HTR-8/SVneo (cell line): ENCODE measurements around the gene ORAI1.
"Not testable (repeated sequence)": the region's sequence is repeated elsewhere in the genome, so short reads cannot be mapped to it uniquely, and the experiment has no call there.

Source experiments
- DNase-seq: peaks from one replicate; pipeline ENCODE4 v3.0.0; 2011; ENCODE audit warnings: low spot score, mixed read lengths; ENCODE audit not compliant: insufficient read length
- FAIRE-seq: peaks from 2 replicates; lab custom pipeline; 2011; peaks lifted over from hg19 to GRCh38; lab: Jason Lieb, UNC

ORAI1 gene

DNA sequence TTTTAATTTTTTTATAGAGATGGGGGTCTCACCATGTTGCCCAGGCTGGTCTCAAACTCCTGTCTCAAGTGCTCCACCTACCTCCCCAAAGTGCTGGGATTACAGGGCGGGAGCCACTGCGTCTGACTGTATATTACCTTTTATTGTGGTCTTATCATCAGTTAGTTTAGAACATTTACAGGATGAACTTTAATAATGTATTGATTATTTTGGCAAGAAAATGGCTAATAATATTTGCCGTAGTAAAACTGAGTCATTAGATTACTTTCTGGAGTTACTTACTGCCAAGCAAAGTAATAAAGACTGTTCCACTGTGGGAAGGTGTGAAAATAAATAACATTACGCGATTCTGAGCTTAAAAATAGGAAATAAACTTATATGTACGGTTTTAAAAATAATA, 23.6 kb upstream of the ORAI1 start:
- DNase-seq (no peak), FAIRE-seq (no peak)

DNA sequence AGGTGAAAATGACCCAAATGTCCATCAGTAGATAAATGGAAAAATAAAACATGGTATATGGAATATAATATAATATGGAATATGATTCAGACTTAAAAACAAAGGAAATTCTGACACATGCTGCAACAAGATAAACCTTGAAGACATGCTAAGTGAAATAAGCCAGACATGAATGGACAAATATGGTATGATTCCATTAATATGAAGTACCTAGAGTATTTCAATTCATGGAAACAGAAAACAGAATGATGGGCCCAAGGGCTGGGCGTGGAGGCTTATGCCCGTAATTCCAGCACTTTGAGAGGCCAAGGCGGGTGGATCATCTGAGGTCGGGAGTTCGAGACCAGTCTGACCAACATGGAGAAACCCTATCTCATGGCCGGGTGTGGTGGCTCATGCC, 22.7 kb upstream of the ORAI1 start:
- DNase-seq: no peak
- no peak for FAIRE-seq

DNA sequence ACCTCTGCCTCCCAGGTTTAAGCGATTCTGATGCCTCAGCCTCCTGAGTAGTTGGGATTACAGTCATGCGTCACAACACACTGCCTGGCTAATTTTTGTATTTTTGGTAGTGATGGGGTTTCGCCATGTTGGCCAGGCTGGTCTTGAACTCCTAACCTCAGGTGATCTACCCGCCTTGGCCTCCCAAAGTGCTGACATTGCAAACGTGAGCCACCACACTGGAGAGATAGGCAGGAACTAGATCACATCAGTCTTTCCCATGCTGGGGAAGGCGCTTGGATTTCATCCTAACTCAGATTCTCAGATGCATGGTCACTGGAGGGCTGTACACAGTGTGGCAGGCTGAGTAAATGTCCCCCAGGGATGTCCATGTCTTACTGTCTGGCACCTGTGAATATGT, 18.0 kb upstream of the ORAI1 start:
- no peak for FAIRE-seq
- no peak for DNase-seq

DNA sequence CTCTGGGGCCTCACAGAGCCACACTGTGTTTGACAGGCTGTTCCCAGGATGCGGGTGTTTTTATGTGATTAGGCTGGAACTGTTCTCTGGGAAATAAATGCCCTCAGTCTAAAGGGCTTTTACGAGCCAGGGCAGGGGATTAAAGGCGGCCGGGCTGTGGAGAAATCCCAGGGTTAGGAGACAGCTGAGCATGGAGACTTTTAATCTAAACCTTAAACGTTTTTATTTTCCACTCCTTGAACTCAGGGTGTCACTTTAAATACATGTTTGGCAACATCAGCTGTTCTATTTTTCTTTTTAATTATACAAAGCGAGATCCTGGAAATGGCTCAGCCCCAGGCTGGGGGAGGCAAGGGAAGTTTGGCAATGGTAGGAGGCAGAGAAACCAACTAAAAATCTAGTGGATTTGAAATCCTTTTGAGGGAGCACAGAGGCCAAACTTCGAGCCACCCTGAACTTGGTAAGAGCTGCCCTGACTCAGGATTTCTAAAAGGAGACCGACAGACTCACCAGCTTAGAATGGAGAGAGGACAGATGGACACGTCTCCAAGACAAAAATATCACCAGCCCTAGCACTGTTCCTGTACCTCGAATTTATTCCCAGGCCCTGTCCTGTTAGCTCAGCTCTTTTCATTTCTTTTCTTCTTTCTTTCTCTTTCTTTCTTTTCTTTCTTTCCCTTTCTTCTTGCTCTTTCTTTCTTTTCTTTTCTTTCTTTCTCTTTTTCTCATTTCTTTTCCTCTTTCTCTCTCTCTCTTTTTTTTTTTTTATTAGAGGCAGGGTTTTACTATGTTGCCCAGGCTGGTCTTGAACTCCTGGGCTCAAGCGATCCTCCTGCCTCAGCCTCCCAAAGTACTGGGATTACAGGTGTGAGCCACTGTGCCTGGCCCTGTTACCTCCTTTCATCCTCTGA, 15.8 kb upstream of the ORAI1 start:
- no peak for DNase-seq

DNA sequence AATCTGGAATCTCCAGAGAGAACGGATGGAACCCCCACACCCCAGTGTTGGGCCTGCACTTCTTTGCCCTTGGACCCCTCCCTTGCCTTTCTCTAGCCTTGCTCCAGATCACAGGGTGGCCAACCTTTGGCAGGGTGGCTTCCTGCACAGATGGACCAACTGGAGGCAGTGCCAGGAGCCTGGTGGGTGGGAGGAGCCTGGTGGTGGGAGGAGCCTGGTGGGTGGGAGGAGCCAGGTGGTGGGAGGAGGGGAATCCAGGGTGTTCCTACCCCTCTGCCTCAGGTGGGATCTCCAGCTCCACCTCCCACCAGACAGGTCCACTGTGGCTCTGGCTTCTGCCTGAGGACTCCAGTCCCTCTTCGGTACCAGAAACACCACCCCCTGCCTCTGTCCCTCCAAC, 15.0 kb upstream of the ORAI1 start:
- FAIRE-seq (no peak), DNase-seq (no peak)

More for the DNA sequence above, 15.8 kb upstream of the ORAI1 start:
- no peak for FAIRE-seq

DNA sequence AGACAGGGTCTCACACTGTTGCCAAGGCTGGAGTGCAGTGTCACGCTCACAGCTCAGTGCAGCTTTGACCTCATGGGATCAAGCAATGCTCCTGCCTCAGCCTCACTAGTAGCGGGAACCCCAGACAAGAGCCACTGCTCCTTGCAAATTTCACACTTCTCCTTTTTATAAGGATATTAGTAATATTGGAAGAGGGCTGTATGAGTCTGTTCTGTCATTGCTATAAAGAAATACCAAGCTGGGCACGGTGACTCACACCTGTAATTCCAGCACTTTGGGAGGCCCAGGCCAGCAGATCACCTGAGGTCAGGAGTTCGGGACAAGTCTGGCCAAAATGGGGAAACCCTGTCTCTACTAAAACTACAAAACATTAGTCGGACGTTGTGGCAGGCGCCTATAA, 12.9 kb upstream of the ORAI1 start:
- FAIRE-seq (no peak), DNase-seq (no peak)

DNA sequence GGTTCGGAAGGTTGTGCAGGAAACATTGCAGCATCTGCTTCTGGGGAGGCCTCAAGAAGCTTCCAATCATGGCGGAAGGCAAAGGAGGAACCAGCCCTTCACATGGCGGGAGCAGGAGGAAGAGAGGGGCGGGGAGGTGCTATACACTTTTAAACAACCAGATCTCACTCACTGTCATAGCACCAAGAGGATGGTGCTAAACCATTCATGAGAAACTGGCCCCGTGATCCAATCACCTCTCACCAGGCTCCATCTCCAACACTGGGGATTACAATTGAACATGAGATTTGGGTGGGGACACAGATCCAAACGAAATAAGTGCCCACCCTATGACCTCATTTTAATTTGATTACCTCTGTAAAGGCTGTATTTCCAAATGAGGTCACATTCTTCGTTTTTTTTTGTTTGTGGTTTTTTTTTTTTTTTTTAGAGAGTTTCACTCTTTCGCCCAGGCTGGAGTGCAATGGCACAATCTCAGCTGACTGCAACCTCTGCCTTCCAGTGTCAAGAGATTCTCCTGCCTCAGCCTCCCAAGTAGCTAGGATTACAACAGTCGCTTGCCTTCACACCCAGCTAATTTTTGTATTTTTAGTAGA, 11.4 kb upstream of the ORAI1 start:
- FAIRE-seq (no peak), DNase-seq (no peak)

DNA sequence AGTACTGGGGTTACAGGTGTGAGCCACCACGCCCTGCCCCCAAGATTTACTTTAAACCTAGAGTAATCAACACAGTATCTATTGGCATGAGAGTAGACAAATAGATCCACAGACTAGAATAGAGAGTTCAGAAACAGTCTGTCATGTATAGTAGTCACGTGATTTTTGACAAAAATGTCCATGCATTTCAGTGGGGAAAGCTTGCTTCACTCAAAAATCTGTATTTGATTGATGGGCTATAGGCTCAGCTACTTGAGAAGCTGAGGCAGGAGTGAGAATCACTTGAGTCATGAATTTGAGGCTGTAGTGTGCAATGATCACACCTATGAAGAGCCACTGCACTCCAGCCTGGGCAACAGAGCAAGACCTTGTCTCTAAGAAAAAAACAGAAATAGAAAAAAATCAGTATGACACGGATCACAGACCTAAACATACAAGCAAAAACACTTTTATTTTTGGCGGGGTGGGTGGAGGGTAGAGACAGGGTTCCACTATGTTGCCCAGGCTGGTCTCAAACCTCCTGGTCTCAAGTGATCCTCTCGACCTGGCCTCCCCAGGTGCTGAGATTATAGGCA, 7.6 kb upstream of the ORAI1 start:
- FAIRE-seq: no peak

DNA sequence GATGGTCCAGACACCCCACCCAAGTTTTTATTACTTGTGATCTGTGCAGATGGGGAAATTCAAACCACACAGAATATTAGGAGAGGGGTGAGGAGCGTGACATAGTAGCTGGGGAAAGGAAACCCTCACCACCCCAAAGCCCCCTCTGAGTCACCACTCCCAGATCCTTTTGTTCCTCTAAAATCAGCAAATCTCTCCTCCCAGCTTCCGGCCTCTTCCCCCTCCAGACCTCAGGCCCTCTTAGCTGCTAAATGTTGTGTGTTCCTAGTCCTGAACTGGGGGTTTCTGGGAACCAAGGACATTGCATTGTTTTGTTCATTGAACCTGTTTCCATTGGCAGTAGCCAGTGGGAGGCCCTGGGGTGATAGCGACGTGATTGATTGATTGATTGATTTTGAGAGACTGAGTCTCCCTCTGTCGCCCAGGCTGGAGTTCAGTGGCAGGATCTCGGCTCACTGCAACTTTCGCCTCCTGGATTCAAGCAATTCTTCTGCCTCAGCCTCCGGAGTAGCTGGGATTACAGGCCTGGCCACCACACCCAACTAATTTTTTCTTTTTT, 5.9 kb upstream of the ORAI1 start:
- FAIRE-seq: no peak
- DNase-seq: no peak

More for the DNA sequence above, 7.6 kb upstream of the ORAI1 start:
- no peak for DNase-seq

DNA sequence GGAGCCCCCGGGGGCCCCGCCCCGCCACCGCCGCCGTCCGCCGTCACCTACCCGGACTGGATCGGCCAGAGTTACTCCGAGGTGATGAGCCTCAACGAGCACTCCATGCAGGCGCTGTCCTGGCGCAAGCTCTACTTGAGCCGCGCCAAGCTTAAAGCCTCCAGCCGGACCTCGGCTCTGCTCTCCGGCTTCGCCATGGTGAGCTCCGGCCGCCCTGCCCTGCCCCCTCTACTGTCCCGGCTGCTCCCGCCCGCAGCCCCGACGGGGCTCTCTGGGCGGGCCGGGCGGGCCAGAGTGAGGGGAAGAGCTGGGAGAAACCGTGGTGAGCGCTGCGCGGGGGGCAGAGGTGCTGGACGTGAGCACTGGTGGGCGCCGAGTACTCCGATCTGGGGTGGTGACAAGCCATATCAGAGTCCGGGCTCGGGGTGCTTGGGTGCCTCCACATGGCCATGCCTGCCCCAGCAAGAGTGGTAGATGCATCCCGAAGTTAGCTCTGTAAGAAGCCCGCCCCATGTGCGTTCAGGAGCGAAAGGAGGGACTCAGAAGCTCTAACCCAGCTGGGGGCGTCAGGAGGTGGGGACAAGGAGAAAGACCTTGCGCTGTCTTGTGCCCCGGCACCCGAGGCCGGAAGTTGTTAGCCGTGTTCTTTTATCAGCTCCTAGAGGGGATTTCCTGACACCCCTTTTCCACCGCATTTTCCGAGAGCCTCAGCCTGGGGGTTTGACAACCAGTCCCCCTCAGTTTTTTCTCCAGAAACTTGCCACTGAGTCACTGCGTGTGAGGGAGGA, 717 bp downstream of the ORAI1 start:
- DNase-seq (peak; percentile 54), FAIRE-seq (no peak)

DNA sequence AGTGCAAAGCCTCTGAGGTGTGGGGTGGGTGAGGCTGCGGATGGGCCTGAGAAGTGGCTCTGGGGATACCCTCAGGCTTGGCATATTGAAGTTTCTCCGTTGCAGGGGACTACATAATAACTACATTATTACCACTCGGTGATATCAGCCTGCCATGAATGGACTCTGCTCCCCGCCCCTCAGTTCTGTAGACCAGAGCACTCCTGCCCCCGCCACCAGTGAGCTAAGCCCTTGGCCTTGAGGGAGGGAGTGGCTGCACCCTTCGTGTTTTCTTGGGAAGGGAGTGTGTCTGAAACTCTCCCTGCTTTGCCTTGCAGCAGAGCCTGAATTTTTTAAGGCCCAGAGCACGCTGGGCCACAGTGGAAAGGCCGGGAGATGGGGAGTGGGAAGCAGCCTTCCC, 1.7 kb downstream of the ORAI1 start:
- FAIRE-seq: no peak
- DNase-seq: no peak

DNA sequence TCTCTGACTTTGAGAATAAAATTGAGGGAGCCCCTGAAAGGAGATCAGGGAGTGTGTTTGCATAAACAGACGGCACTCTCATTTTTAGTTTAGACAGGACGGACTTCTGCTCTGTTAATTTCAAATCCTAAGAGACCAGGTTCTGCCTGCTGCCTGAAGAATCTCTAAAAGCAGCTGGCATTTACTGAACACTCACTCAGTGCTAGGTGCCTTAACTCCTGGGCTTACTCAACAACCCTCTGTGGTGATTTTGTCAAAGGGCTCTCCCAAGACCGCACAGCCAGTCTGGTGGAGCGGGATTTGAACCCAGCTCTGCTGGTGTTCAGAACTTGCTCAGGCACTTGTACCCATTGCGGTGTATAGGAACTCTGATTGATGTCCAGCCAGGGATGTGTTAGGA, 2.2 kb downstream of the ORAI1 start:
- FAIRE-seq: no peak

DNA sequence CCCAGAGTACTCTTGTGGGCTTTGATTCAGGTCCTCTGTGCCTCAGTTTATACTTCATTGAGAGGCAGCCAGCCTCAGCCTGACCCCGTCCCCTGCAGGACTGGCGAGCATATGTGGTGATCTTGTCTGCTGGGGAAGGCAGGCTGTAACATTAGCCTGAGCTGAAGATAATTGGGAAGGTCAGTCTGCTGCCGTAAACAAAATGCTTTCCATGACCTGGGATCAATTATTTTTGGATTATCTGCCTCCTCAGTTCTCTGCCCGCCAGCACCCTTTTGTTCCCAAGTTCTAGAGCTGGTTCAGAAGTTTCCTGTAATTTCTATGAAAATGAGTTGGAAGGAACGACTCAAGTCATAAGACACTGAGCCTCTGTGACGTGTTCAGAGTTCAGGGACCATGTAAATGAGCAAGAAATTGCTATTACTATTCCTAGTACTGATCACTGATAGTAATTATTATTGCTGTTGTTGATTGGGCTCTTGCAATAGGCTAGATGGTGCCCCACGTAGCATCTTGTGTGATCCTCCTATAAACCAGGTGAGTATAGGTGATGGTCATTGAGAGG, 4.5 kb downstream of the ORAI1 start:
- no peak for FAIRE-seq
- no peak for DNase-seq

More for the DNA sequence above, 2.2 kb downstream of the ORAI1 start:
- no peak for DNase-seq

DNA sequence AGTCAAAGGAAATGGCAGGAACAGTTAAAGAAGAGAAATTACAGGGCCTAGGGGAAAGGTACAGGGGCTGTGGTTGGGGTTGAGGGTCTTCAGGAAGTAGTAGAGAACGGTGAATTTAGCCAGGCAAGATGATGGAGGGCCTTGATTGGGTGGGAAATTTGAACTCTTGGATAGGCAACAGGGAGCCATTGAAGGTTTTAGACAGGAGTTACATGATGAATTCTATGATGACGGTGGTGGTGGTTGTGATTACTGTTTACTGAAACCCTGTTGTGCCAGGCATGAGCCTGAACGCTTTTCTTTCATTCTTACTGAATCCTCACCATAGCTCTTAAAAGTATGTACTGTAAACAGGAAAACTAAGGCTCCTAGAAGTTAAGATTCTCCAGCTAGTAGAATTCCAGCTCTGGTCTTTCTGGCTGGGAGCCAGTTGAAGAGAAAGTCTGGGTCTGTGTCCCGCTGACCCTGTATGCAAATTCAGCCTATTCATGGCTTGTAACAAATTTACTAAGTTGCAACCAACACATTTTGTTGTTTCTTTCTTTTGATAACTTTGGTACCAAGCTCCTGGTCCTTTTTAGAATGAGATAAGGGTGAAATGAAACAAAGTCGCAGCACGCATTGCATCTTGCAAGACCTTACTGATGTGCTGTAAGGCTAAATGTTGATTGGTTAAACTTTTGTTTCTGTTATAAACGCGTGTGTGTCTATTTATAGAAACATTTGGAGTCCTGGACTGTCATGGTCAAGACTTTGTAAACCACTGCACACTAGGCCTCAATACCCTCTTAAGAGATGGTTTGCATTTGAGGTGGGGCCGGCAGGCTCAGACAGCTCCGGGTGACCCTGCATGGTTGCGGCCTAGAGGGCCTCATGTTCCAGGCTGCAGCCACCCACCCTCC, 6.0 kb downstream of the ORAI1 start:
- no peak for DNase-seq

DNA sequence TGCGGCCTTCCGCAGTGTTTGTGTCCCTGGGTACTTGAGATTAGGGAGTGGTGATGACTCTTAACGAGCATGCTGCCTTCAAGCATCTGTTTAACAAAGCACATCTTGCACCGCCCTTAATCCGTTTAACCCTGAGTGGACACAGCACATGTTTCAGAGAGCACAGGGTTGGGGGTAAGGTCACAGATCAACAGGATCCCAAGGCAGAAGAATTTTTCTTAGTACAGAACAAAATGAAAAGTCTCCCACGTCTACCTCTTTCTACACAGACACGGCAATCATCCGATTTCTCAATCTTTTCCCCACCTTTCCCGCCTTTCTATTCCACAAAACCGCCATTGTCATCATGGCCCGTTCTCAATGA, 7.5 kb downstream of the ORAI1 start:
- FAIRE-seq, DNase-seq: not testable (repeated sequence)

More for the DNA sequence above, 6.0 kb downstream of the ORAI1 start:
- no peak for FAIRE-seq

DNA sequence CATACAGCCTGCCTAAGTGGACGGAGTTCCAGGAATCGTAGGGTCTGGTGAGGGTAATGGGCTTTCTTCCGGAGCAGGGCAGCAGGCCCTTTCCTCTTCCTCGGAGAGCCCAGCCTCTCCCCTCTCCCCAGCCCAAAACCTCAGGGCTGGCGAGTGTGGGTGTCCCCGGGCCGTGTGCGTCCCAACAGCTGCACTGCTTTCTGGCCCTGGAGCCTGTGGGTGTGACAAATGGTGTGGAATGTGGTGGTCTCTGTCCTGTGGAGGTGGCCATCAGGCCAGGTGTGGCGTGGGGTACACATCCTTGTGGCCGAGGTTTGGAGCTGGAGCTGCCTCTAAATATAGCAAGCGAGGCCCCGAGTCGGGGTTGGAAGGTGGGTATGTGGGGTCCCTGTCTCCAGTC, 8.5 kb downstream of the ORAI1 start:
- no peak for FAIRE-seq
- no peak for DNase-seq

DNA sequence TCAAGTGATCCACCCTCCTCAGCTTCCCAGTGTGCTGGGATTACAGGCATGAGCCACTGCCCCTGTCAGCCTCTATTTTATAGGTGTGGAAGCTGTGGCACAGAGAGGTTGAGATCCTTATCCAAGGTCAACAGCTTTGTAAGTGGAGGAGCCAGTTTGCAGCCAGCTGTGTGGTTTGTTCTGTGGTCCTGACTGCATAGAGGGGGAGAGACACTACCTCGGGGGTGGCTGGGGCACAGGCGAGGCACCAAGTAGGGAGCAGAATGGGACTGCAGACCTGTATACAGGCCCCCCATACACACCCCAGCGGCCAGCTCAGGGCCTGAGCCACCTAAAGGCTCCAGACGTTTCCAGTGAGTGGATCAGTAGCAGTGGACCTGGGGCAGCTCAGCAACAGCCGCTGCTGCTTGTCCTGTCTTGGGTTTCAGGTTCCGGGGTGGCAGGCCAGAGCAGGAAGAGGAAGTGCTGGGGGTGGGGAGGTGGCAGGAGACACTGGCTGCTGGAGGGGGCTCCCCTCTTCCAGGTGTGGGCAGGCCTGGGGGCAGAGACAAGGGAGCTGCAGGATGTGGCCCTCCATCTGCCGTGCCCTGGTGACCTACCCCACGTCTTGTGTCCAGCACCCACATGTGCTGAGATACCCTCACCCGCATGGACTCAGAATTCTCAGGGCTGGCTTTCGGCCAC, 11.0 kb downstream of the ORAI1 start:
- FAIRE-seq: no peak
- no peak for DNase-seq
